ENCODE data around the gene FBLN1. TPM values are rescaled to one million over a fixed set of nuclear protein-coding genes. Genes with fewer than 3 reads are reported as not detected.
A peak's percentile ranks its signal among the peaks of the same experiment; 100 is the strongest.
"Not testable (repeated sequence)": the region's sequence is repeated elsewhere in the genome, so short reads cannot be mapped to it uniquely, and the experiment has no call there.

The FBLN1 gene
- total RNA-seq, 1 experiment from 2014 or later = 183 TPM

- TF ChIP-seq, protein P1, sequence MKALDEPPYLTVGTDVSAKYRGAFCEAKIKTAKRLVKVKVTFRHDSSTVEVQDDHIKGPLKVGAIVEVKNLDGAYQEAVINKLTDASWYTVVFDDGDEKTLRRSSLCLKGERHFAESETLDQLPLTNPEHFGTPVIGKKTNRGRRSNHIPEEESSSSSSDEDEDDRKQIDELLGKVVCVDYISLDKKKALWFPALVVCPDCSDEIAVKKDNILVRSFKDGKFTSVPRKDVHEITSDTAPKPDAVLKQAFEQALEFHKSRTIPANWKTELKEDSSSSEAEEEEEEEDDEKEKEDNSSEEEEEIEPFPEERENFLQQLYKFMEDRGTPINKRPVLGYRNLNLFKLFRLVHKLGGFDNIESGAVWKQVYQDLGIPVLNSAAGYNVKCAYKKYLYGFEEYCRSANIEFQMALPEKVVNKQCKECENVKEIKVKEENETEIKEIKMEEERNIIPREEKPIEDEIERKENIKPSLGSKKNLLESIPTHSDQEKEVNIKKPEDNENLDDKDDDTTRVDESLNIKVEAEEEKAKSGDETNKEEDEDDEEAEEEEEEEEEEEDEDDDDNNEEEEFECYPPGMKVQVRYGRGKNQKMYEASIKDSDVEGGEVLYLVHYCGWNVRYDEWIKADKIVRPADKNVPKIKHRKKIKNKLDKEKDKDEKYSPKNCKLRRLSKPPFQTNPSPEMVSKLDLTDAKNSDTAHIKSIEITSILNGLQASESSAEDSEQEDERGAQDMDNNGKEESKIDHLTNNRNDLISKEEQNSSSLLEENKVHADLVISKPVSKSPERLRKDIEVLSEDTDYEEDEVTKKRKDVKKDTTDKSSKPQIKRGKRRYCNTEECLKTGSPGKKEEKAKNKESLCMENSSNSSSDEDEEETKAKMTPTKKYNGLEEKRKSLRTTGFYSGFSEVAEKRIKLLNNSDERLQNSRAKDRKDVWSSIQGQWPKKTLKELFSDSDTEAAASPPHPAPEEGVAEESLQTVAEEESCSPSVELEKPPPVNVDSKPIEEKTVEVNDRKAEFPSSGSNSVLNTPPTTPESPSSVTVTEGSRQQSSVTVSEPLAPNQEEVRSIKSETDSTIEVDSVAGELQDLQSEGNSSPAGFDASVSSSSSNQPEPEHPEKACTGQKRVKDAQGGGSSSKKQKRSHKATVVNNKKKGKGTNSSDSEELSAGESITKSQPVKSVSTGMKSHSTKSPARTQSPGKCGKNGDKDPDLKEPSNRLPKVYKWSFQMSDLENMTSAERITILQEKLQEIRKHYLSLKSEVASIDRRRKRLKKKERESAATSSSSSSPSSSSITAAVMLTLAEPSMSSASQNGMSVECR (CRISPR knock-in tag; IDR thresholded peaks at IDR 0.05; ENCODE audit: borderline replicate concordance) = no peak
Measured at GRCh38 chr22:45589556-45589955, 86.9 kb downstream of the FBLN1 start (continued).

GRCh38 chr22:45590262-45590661 lies 87.6 kb downstream of the FBLN1 start:
- Mint-ChIP-seq H3K36me3 (peaks cover 13% of the 10 kb centered on the region), H3K27me3 (ENCODE audit: low read depth) (no peaks in the 10 kb centered on the region), H3K9me3 (no peaks in the 10 kb centered on the region), H3K4me3 (no peak overlapping the region), H3K27ac (0 out of 2 replicates have a peak overlapping the region, but pooled peaks have one; percentile 32), H3K4me1 (peaks cover 15% of the 10 kb centered on the region)
- POLR2A ChIA-PET = no interaction called here
- no peak for DNase-seq (ENCODE audit: low spot score)
- CTCF ChIA-PET = no interaction called here
- ATAC-seq = no peak
- TF ChIP-seq ZNF671 (CRISPR knock-in tag; IDR thresholded peaks at IDR 0.05) (no peak), ZNF317 (CRISPR knock-in tag; IDR thresholded peaks at IDR 0.05; ENCODE audit: borderline replicate concordance, low read depth) (no peak), NFYB (CRISPR knock-in tag; conservative IDR thresholded peaks at IDR 0.05; ENCODE audit: low read depth) (no peak), FOXK1 (CRISPR knock-in tag; IDR thresholded peaks at IDR 0.05) (no peak), PREB (CRISPR knock-in tag; IDR thresholded peaks at IDR 0.05; ENCODE audit: borderline replicate concordance) (no peak), E2F4 (CRISPR knock-in tag; IDR thresholded peaks at IDR 0.05; ENCODE audit: borderline replicate concordance, low read depth) (no peak), SP1 (CRISPR knock-in tag; conservative IDR thresholded peaks at IDR 0.05) (no peak), NFATC4 (CRISPR knock-in tag; IDR thresholded peaks at IDR 0.05) (no peak)
- TF ChIP-seq, protein P2, sequence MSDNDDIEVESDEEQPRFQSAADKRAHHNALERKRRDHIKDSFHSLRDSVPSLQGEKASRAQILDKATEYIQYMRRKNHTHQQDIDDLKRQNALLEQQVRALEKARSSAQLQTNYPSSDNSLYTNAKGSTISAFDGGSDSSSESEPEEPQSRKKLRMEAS (CRISPR knock-in tag; IDR thresholded peaks at IDR 0.05) = no peak
- TF ChIP-seq, protein P3, sequence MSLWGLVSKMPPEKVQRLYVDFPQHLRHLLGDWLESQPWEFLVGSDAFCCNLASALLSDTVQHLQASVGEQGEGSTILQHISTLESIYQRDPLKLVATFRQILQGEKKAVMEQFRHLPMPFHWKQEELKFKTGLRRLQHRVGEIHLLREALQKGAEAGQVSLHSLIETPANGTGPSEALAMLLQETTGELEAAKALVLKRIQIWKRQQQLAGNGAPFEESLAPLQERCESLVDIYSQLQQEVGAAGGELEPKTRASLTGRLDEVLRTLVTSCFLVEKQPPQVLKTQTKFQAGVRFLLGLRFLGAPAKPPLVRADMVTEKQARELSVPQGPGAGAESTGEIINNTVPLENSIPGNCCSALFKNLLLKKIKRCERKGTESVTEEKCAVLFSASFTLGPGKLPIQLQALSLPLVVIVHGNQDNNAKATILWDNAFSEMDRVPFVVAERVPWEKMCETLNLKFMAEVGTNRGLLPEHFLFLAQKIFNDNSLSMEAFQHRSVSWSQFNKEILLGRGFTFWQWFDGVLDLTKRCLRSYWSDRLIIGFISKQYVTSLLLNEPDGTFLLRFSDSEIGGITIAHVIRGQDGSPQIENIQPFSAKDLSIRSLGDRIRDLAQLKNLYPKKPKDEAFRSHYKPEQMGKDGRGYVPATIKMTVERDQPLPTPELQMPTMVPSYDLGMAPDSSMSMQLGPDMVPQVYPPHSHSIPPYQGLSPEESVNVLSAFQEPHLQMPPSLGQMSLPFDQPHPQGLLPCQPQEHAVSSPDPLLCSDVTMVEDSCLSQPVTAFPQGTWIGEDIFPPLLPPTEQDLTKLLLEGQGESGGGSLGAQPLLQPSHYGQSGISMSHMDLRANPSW (CRISPR knock-in tag; conservative IDR thresholded peaks at IDR 0.05; ENCODE audit: low read depth) = no peak

DNA sequence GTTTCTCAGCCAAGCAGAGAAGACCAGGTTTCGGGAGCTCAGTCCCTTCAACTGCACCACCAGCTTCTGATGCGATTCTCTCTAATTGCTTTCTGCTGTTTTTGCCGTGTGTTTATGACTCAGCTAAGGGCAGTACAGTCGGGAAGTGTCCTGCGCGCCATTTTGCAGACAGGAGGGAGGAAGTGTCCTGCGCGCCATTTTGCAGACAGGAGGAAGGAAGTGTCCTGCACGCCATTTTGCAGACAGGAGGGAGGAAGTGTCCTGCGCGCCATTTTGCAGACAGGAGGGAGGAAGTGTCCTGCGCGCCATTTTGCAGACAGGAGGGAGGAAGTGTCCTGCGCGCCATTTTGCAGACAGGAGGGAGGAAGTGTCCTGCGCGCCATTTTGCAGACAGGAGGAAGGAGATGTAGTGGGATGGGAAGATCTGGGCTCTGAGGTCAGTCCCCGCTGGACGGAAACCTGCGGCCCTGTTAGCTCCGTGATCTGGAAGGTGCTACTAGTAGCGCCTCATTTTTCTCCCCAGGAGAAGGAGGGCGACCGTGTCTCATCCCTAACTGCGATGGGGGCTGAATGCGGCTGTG lies 89.0 kb downstream of the FBLN1 start:
- H3K9me3 Mint-ChIP-seq; H3K27ac Mint-ChIP-seq; POLR2A ChIA-PET; ATAC-seq; H3K27me3 Mint-ChIP-seq (ENCODE audit: low read depth); H3K4me3 Mint-ChIP-seq; DNase-seq (ENCODE audit: low spot score): not testable (repeated sequence)
- peaks cover 15% of the 10 kb centered on the region for H3K4me1 Mint-ChIP-seq
- peaks cover 15% of the 10 kb centered on the region for H3K36me3 Mint-ChIP-seq
- CTCF ChIA-PET = interaction anchor here (0.8 to 0.9 kb wide), 2 partner anchors 15 to 403 kb away, joined by 3 to 4 read pairs; no protein-coding TSS in a partner anchor
